Measurements from ENCODE around the gene ANKIB1. TPM values are rescaled to one million over a fixed set of nuclear protein-coding genes. Genes with fewer than 3 reads are reported as not detected.

ANKIB1 gene
- polyA plus RNA-seq, 1 experiment = 52.6 TPM

DNA sequence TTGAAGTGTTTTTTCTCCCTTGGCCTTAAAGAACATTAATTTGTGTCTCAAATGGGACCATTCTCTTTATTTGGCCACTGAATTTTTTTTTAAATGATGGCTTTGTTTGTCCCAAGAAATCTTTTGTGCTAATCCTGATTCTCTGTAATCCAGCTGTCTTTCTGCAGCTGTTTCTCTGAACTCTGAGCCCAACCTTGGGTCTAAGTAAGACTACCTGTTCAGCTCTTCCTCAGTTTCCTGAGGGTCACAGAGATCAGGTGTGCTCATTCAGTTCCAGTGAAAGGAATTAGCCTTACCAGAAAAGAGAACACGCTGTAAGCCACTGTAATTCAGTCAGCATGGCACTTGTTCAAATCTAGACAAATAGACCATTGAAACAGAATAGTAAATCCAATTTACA is 94.2 kb downstream of the ANKIB1 start:
- POLR2A ChIA-PET = no interaction called here
- H3K9me3 ChIP-seq (ENCODE audit: control insufficient read depth, insufficient read depth, low read length) = no peaks in the 10 kb centered on the region
- CTCF ChIA-PET = no interaction called here
- no peaks in the 10 kb centered on the region for H3K27me3 ChIP-seq (ENCODE audit: control insufficient read depth, insufficient read depth, low read length)
- H3K4me3 ChIP-seq (ENCODE audit: low read depth, low read length) = no peak overlapping the region
- TF ChIP-seq, protein P1, sequence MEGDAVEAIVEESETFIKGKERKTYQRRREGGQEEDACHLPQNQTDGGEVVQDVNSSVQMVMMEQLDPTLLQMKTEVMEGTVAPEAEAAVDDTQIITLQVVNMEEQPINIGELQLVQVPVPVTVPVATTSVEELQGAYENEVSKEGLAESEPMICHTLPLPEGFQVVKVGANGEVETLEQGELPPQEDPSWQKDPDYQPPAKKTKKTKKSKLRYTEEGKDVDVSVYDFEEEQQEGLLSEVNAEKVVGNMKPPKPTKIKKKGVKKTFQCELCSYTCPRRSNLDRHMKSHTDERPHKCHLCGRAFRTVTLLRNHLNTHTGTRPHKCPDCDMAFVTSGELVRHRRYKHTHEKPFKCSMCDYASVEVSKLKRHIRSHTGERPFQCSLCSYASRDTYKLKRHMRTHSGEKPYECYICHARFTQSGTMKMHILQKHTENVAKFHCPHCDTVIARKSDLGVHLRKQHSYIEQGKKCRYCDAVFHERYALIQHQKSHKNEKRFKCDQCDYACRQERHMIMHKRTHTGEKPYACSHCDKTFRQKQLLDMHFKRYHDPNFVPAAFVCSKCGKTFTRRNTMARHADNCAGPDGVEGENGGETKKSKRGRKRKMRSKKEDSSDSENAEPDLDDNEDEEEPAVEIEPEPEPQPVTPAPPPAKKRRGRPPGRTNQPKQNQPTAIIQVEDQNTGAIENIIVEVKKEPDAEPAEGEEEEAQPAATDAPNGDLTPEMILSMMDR (IDR thresholded peaks at IDR 0.05; ENCODE audit: low read depth, low read length) = no peak
- no peak for DNase-seq (ENCODE audit: low read depth, low spot score)
- no peak overlapping the region for H3K27ac ChIP-seq (ENCODE audit: low read depth, low read length)

DNA sequence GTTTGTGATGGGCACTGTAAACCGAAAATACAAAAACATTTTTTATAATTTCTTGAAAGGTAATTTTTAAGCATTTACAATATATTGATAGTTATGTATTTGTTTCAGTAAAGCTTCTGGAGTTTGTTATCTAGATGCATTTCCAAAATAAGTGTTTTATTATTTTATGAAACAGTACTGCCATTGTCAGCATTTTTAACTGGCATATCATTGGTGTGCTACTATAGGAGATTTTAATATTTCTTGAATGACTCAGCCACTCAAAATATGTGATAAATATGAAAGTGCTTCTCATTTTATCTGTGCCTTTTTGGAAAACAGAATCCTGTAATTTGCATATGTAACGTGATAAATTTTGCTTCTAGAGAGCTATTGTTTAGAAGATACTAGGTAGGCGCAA is 97.9 kb downstream of the ANKIB1 start:
- Histone ChIP-seq H3K9me3 (ENCODE audit: control insufficient read depth, insufficient read depth, low read length) (no peaks in the 10 kb centered on the region), H3K27me3 (ENCODE audit: control insufficient read depth, insufficient read depth, low read length) (no peaks in the 10 kb centered on the region), H3K27ac (ENCODE audit: low read depth, low read length) (no peak overlapping the region), H3K4me3 (ENCODE audit: low read depth, low read length) (no peak overlapping the region)
- TF ChIP-seq, protein P1 (IDR thresholded peaks at IDR 0.05; ENCODE audit: low read depth, low read length) = no peak
- DNase-seq (ENCODE audit: low read depth, low spot score) = no peak
- POLR2A ChIA-PET = no interaction called here
- CTCF ChIA-PET = no interaction called here

DNA sequence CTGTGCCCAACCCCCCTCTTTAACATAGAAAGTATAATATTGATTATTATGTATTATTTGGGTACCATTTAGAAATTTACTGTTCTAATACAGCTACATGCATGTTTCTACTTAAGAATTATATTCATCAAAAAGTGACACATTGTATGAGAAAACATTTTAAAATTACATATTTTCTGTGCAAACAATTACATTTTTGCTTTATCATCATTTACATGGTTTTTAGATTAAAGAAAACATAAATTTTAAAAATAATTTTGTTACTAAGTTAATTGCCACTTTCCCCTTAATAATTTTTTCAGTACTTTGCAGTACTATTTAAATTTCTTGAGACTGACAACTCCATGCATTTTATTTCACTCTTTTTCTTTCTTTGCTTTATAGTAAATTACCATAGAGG is 106.2 kb downstream of the ANKIB1 start:
- Histone ChIP-seq H3K27me3 (ENCODE audit: control insufficient read depth, insufficient read depth, low read length) (no peaks in the 10 kb centered on the region), H3K4me3 (ENCODE audit: low read depth, low read length) (no peak overlapping the region), H3K27ac (ENCODE audit: low read depth, low read length) (no peak overlapping the region), H3K9me3 (ENCODE audit: control insufficient read depth, insufficient read depth, low read length) (no peaks in the 10 kb centered on the region)
- TF ChIP-seq, protein P1 (IDR thresholded peaks at IDR 0.05; ENCODE audit: low read depth, low read length) = no peak
- CTCF ChIA-PET = no interaction called here
- no peak for DNase-seq (ENCODE audit: low read depth, low spot score)
- POLR2A ChIA-PET = no interaction called here

DNA sequence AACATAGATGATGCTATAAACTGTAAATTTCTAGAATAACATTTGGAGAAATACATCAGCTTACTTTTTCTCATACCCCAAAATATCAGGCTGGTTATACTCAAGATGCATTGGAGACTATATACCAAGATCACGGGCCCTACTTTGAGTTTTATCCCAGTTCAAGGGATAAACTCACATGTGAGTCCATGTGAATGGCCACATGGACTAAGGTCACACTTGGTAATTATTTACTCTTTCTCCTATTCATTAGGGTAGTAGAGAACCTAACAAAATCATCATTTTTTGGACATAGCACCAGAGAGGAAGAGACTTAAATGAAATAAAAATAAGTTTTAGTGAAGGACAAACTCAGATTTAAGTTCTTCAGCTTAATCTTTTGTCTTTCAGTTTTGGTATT is 108.4 kb downstream of the ANKIB1 start:
- TF ChIP-seq, protein P1 (IDR thresholded peaks at IDR 0.05; ENCODE audit: low read depth, low read length) = no peak
- DNase-seq (ENCODE audit: low read depth, low spot score) = no peak
- POLR2A ChIA-PET = interaction anchor here (0.6 to 1.0 kb wide), 2 partner anchors 15 to 108 kb away, joined by 3 read pairs; partner anchors contain the start of genes ANKIB1 and KRIT1
- H3K9me3 ChIP-seq (ENCODE audit: control insufficient read depth, insufficient read depth, low read length) = no peaks in the 10 kb centered on the region
- no peak overlapping the region for H3K4me3 ChIP-seq (ENCODE audit: low read depth, low read length)
- H3K27ac ChIP-seq (ENCODE audit: low read depth, low read length) = no peak overlapping the region
- CTCF ChIA-PET = interaction anchor here (0.6 kb wide), 1 partner anchor 27 kb away, joined by 4 read pairs; no protein-coding TSS in a partner anchor
- no peaks in the 10 kb centered on the region for H3K27me3 ChIP-seq (ENCODE audit: control insufficient read depth, insufficient read depth, low read length)

DNA sequence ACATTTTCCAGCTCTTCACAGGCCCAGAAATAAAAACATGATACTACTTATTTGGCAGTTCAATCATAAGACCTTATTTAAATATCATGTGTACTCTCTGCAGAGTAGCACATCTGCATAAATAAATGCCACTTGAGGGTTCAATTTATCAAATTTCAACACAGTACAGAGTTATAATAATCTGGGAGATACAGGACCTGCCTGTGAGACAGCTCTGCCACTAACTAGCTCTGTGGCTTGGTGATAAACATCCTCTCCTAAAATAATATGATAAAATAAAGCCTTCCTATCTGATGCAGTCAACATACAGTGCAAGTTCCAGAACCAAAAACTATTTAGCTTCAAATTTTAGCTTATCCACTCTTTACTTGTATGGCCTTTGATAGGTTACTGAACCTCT is 110.6 kb downstream of the ANKIB1 start:
- TF ChIP-seq, protein P1 (IDR thresholded peaks at IDR 0.05; ENCODE audit: low read depth, low read length) = no peak
- H3K27me3 ChIP-seq (ENCODE audit: control insufficient read depth, insufficient read depth, low read length) = no peaks in the 10 kb centered on the region
- no peaks in the 10 kb centered on the region for H3K9me3 ChIP-seq (ENCODE audit: control insufficient read depth, insufficient read depth, low read length)
- no peak overlapping the region for H3K4me3 ChIP-seq (ENCODE audit: low read depth, low read length)
- ChIA-PET POLR2A (no interaction called here), CTCF (interaction anchor here (1.0 kb wide), 2 partner anchors 90 to 105 kb away, joined by 3 read pairs; no protein-coding TSS in a partner anchor)
- no peak overlapping the region for H3K27ac ChIP-seq (ENCODE audit: low read depth, low read length)
- no peak for DNase-seq (ENCODE audit: low read depth, low spot score)

Data from AG04450 (cell line).